KMS-11 (cell line): ENCODE results near the gene DGCR2.

ENCODE experiments used
- H2AFZ ChIP-seq: fragments of 200-600 bp; sonication (generic); 2 replicates; pipeline ENCODE4 v1.6.1; 2016; ENCODE audit warnings: antibody characterized with exemption, mixed run types, low read depth
- H3K27ac ChIP-seq: fragments of 200-600 bp; sonication (generic); 2 replicates; pipeline ENCODE4 v1.6.1; 2016; ENCODE audit warnings: mild to moderate bottlenecking, mixed run types
- H3K27me3 ChIP-seq: fragments of 200-600 bp; sonication (generic); 2 replicates; pipeline ENCODE4 v1.6.1; 2017; ENCODE audit warnings: mild to moderate bottlenecking, low read depth, mixed run types, moderate library complexity; ENCODE audit not compliant: insufficient read depth
- H3K36me3 ChIP-seq: fragments of 200-600 bp; sonication (generic); 2 replicates; pipeline ENCODE4 v1.6.1; 2017; ENCODE audit warnings: mild to moderate bottlenecking, mixed run types; ENCODE audit not compliant: insufficient read depth
- H3K4me1 ChIP-seq: fragments of 200-600 bp; sonication (generic); 2 replicates; pipeline ENCODE4 v1.6.1; 2016; ENCODE audit warnings: mild to moderate bottlenecking, low read depth, mixed run types; ENCODE audit not compliant: poor library complexity, severe bottlenecking
- H3K4me2 ChIP-seq: fragments of 200-600 bp; sonication (generic); 2 replicates; pipeline ENCODE4 v1.7.0; 2016; ENCODE audit warnings: mild to moderate bottlenecking, mixed run types
- H3K4me3 ChIP-seq: fragments of 200-600 bp; sonication (generic); IDR thresholded peaks from 2 replicates; pipeline ENCODE4 v1.6.1; 2017; ENCODE audit warnings: low read depth, low read length, mixed read lengths; ENCODE audit not compliant: insufficient read depth
- H3K79me2 ChIP-seq: fragments of 200-600 bp; sonication (generic); 2 replicates; pipeline ENCODE4 v1.6.1; 2016; ENCODE audit warnings: low read depth, mixed run types; ENCODE audit not compliant: insufficient read depth
- H3K9ac ChIP-seq: fragments of 200-600 bp; sonication (generic); 2 replicates; pipeline ENCODE4 v1.6.1; 2016; ENCODE audit warnings: mild to moderate bottlenecking, mixed run types
- H4K20me1 ChIP-seq: fragments of 200-600 bp; sonication (generic); 2 replicates; pipeline ENCODE4 v1.6.1; 2016; ENCODE audit warnings: mild to moderate bottlenecking, mixed run types; ENCODE audit not compliant: insufficient read depth
- TF ChIP-seq, protein P1 (sequence below): fragments of 200-600 bp; sonication (generic); conservative IDR thresholded peaks from 2 replicates; pipeline ENCODE4 v1.6.1; 2017; ENCODE audit warnings: low read depth, mild to moderate bottlenecking, antibody characterized with exemption, low read length, moderate library complexity, mixed read lengths

Gene DGCR2

DNA sequence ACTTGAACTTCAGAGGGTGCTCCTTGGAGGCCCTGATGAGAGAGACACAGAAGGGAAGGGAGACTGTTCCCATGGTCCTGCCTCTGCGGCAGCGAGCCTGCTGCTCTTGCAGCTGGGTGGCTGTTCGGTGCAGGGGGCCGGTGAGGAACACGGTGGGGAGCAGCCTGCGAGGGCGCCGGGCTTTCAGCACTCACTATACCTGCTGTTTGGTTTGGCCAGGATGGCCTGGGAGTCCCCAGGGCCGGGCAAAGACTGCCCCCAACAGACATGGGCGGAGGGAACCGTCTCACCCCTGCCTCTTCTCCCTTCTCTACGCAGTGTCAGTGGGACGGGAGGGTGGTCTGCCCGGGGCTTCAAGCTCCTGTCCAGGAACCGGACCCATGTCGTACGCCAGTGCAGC lies 128.2 kb downstream of the DGCR2 start:
- no peak overlapping the region for H3K4me2 ChIP-seq
- no peaks in the 10 kb centered on the region for H3K79me2 ChIP-seq
- H3K27ac ChIP-seq: no peak overlapping the region
- H3K9ac ChIP-seq: no peak overlapping the region
- no peaks in the 10 kb centered on the region for H4K20me1 ChIP-seq
- H3K4me1 ChIP-seq: no peaks in the 10 kb centered on the region
- no peaks in the 10 kb centered on the region for H3K36me3 ChIP-seq
- no peak overlapping the region for H2AFZ ChIP-seq
- no peak overlapping the region for H3K4me3 ChIP-seq
- TF ChIP-seq, protein P1, sequence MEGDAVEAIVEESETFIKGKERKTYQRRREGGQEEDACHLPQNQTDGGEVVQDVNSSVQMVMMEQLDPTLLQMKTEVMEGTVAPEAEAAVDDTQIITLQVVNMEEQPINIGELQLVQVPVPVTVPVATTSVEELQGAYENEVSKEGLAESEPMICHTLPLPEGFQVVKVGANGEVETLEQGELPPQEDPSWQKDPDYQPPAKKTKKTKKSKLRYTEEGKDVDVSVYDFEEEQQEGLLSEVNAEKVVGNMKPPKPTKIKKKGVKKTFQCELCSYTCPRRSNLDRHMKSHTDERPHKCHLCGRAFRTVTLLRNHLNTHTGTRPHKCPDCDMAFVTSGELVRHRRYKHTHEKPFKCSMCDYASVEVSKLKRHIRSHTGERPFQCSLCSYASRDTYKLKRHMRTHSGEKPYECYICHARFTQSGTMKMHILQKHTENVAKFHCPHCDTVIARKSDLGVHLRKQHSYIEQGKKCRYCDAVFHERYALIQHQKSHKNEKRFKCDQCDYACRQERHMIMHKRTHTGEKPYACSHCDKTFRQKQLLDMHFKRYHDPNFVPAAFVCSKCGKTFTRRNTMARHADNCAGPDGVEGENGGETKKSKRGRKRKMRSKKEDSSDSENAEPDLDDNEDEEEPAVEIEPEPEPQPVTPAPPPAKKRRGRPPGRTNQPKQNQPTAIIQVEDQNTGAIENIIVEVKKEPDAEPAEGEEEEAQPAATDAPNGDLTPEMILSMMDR: no peak
- H3K27me3 ChIP-seq: no peaks in the 10 kb centered on the region

DNA sequence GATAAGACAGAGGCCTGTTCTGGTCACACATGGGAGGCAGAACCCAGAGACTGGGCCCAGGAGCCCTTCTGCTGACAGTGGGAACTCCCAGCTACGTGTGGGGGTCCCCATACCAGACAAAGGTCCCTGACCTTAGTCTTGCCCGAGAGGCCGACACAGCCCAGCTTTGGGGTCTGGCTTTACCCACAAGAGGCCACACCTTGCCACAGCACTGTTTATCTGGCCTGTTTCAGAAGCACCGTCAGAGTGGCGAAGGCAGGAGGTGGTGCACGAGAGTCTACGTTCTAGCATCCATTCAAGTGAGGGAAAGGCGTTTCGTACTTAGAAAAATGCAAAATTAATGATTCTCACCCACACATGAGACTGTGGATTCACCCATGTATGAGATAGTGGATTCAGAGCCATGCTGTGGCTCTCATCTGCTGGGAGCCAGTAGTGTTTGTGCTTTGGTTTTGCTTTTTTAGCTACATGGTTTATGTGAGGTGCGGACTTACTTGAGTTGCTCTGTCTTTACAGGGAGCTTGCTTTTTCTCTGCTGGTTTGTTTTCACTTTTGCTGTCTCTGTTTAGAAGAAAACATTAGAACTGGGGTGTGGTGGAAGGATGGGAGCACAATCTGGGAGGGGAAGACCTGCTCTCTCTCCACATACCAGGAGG lies 129.5 kb downstream of the DGCR2 start:
- Histone ChIP-seq H4K20me1 (no peaks in the 10 kb centered on the region), H3K79me2 (no peaks in the 10 kb centered on the region), H3K4me1 (no peaks in the 10 kb centered on the region), H3K9ac (no peak overlapping the region), H3K4me2 (no peak overlapping the region), H3K4me3 (no peak overlapping the region), H3K27me3 (no peaks in the 10 kb centered on the region), H3K36me3 (no peaks in the 10 kb centered on the region), H2AFZ (no peak overlapping the region), H3K27ac (no peak overlapping the region)
- TF ChIP-seq, protein P1: no peak

DNA sequence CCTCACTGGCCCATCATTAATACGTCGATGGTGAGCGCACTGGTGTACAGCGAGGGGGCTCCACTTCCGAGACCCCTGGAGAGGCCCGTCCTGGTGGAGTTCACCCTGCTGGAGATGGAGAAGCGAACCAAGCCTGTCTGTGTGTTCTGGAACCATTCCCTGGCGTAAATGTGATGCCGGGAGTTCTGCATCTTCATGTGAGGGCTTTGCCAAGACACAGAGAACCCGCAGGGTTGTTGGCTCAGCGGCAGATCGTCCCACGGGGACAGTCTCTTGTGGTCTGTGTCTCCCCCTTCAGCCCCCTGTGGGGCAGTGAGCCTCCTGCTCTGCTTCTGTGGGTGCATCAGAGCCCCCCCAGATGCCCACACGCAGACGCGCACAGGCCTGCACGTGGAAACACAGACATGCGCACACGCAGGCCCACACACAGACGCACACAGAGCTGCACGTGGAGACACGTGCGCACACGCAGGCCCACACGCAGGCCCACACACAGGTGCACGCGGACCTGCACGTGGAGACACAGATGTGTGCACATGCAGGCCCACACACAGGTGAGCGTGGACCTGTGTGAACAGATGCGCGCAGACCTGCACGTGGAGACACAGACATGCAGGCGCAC lies 130.3 kb downstream of the DGCR2 start:
- Histone ChIP-seq H3K27me3 (no peaks in the 10 kb centered on the region), H3K27ac (no peak overlapping the region), H3K4me3 (no peak overlapping the region), H2AFZ (no peak overlapping the region), H3K79me2 (no peaks in the 10 kb centered on the region), H3K4me2 (no peak overlapping the region), H4K20me1 (no peaks in the 10 kb centered on the region), H3K4me1 (no peaks in the 10 kb centered on the region), H3K36me3 (no peaks in the 10 kb centered on the region), H3K9ac (no peak overlapping the region)
- TF ChIP-seq, protein P1: no peak

DNA sequence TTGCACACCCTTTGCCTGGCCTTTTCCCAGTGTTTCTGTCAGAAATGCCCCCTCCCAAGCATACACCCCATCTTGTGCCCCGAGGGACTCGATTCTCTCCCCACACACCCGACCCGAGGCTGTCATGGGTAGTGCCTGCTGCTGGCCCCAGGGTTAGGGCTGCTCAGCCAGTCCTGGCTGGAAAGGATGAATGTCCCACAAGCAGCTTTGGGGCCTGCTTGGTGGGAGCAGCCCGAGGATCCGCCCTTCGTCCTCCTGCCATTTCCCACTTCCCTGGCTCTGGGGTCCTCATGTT lies 131.1 kb downstream of the DGCR2 start:
- H3K4me3 ChIP-seq: no peak overlapping the region
- no peaks in the 10 kb centered on the region for H3K27me3 ChIP-seq
- no peak overlapping the region for H2AFZ ChIP-seq
- H3K4me2 ChIP-seq: no peak overlapping the region
- TF ChIP-seq, protein P1: no peak
- H3K27ac ChIP-seq: no peak overlapping the region
- no peaks in the 10 kb centered on the region for H3K36me3 ChIP-seq
- H4K20me1 ChIP-seq: no peaks in the 10 kb centered on the region
- no peaks in the 10 kb centered on the region for H3K79me2 ChIP-seq
- H3K9ac ChIP-seq: no peak overlapping the region
- H3K4me1 ChIP-seq: no peaks in the 10 kb centered on the region
